Ascending aorta (tissue), 2 donors: ENCODE data around the gene MEIKIN. TPM values are rescaled to one million over a fixed set of nuclear protein-coding genes. Genes with fewer than 3 reads are reported as not detected.
"Not testable (repeated sequence)": the region's sequence is repeated elsewhere in the genome, so short reads cannot be mapped to it uniquely, and the experiment has no call there.

ENCODE experiments used
- DNase-seq, 2 donors: peaks; one replicate each; pipeline ENCODE4 v3.0.0-alpha.2; 2019; ENCODE audit warnings: low spot score in 2 of 2
- H3K27ac ChIP-seq, 2 donors: fragments of 200-600 bp; sonication (generic); one replicate each; pipeline ENCODE4 v1.5.1; 2016 to 2017; ENCODE audit warnings: mild to moderate bottlenecking in 1 of 2
- H3K27me3 ChIP-seq: fragments of 200-600 bp; sonication (generic); one replicate; pipeline ENCODE4 v1.5.1; 2017
- H3K36me3 ChIP-seq, 2 donors: fragments of 200-600 bp; sonication (generic); one replicate each; pipeline ENCODE4 v1.5.1; 2016
- H3K4me1 ChIP-seq, 2 donors: fragments of 200-600 bp; sonication (generic); one replicate each; pipeline ENCODE4 v1.5.1; 2016 to 2017; ENCODE audit warnings: mild to moderate bottlenecking in 1 of 2
- H3K4me3 ChIP-seq, 2 donors: fragments of 200-600 bp; sonication (generic); one replicate each; pipeline ENCODE4 v1.5.1; 2016 to 2017; ENCODE audit warnings: mild to moderate bottlenecking in 1 of 2
- H3K9me3 ChIP-seq, 2 donors: fragments of 200-600 bp; sonication (generic); one replicate each; pipeline ENCODE4 v1.5.1; 2016
- intact Hi-C: fragments of 100-400 bp; cut with DNase I; formaldehyde crosslinking; loops from one replicate; pipeline ENCODE4 v1.15.1; 2023
- total RNA-seq: library from RNA; depleted of rRNA; stranded (reverse); fragments of >200 nt; gene quantifications from one replicate; pipeline ENCODE4 v1.1.0, GENCODE V29; 2016
- TF ChIP-seq, protein P1 (sequence below), 3 experiments: fragments of 200-600 bp in 2 of 3; fragments of 450-650 bp in 1 of 3; sonication (generic) in 2 of 3; IDR thresholded peaks; one replicate each; pipeline ENCODE4 v1.5.1; 2016 to 2019; ENCODE audit warnings: antibody characterized with exemption in 3 of 3, mild to moderate bottlenecking in 1 of 3, moderate library complexity in 1 of 3

MEIKIN gene
- total RNA-seq, 1 donor from 2014 or later = not detected

DNA sequence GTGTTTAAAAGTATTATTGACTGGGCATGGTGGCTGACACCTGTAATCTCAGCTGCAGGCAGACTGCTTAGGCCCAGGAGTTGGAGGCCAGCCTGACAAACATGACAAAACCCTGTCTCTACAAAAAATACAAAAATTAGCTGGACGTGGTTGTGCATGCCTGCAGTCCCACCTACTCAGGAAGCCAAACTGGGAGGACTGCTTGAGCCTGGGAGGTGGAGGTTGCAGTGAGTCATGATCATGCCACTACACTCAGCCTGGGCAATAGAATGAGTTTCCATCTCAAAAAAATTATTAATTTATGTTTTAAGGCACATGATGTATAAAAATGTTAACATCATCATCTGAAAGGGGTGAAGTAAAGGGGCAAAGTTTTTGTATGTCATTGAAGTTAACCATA lies 98.9 kb downstream of the MEIKIN start:
- H3K4me1 ChIP-seq = no peaks in the 10 kb centered on the region
- H3K9me3 ChIP-seq = peaks cover 0 to 28% of the 10 kb centered on the region in 2 donors
- DNase-seq = no peak
- TF ChIP-seq, protein P1, sequence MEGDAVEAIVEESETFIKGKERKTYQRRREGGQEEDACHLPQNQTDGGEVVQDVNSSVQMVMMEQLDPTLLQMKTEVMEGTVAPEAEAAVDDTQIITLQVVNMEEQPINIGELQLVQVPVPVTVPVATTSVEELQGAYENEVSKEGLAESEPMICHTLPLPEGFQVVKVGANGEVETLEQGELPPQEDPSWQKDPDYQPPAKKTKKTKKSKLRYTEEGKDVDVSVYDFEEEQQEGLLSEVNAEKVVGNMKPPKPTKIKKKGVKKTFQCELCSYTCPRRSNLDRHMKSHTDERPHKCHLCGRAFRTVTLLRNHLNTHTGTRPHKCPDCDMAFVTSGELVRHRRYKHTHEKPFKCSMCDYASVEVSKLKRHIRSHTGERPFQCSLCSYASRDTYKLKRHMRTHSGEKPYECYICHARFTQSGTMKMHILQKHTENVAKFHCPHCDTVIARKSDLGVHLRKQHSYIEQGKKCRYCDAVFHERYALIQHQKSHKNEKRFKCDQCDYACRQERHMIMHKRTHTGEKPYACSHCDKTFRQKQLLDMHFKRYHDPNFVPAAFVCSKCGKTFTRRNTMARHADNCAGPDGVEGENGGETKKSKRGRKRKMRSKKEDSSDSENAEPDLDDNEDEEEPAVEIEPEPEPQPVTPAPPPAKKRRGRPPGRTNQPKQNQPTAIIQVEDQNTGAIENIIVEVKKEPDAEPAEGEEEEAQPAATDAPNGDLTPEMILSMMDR (IDR thresholded peaks at IDR 0.05) = no peak
- no peak overlapping the region for H3K27ac ChIP-seq
- H3K36me3 ChIP-seq = no peaks in the 10 kb centered on the region
- no peaks in the 10 kb centered on the region for H3K27me3 ChIP-seq
- intact Hi-C loops = no loop called here
- no peak overlapping the region for H3K4me3 ChIP-seq

DNA sequence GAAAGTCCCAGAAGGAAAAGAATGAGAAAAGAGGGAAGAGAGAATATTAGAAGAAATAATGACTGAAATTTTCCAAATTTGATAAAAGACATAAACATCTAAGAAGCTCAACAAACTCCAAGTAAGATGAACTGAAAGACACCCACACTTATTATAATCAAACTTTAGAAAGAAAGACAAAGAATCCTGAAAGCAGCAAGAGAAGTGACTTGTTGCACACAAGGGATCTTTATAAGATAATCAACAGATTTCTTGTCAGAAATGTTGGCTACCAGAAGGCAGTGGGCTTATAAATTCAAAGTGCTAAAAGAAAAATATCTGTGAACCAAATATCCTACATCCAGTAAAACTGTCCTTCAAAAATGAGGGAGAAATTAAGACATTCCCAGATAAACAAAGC lies 99.6 kb downstream of the MEIKIN start:
- TF ChIP-seq, protein P1 (IDR thresholded peaks at IDR 0.05) = no peak
- no peak for DNase-seq
- Histone ChIP-seq H3K27ac (no peak overlapping the region), H3K36me3 (no peaks in the 10 kb centered on the region), H3K27me3 (no peaks in the 10 kb centered on the region), H3K4me1 (no peaks in the 10 kb centered on the region), H3K9me3 (peaks cover 0 to 28% of the 10 kb centered on the region in 2 donors), H3K4me3 (no peak overlapping the region)
- intact Hi-C loops = no loop called here

DNA sequence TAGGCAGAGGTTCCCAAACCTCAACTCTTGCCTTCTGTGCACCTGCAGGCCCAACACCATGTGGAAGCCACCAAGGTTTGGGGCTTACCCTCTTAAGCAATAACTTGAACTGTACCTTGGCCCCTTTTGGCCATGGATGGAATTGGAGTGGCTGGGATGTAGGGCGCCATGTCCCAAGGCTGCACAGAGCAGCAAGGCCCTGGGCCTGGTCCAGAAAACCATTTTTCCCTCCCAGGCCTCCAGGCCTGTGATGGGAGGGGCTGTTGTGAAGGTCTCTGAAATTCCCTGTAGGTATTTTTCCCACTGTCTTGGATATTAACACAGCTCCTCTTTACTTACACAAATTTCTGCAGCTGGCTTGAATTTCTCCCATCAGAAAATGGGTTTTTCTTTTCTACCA lies 102.5 kb downstream of the MEIKIN start:
- H3K9me3 ChIP-seq = peaks cover 0 to 19% of the 10 kb centered on the region in 2 donors
- intact Hi-C loops, H3K27me3 ChIP-seq, H3K36me3 ChIP-seq, H3K4me1 ChIP-seq, H3K27ac ChIP-seq, H3K4me3 ChIP-seq, DNase-seq: not testable (repeated sequence)

DNA sequence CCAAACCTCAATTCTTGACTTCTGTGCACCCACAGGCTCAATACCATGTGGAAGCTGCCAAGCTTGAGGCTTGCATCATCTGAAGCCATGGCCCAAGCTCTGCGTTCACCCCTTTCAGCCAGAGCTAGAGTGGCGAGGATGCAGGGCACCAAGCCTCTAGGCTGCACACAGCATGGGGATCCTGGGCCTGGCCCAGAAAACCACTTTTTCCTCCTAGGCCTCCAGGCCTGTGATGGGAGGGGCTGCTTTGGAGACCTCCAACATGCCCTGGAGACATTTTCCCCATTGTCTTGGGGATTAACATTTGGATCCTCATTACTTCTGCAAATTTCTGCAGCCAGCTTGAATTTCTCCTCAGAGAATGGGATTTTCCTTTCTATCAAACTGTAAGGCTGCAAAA lies 112.8 kb downstream of the MEIKIN start:
- intact Hi-C loops, DNase-seq, H3K9me3 ChIP-seq, H3K4me3 ChIP-seq, H3K27ac ChIP-seq, H3K27me3 ChIP-seq, H3K36me3 ChIP-seq, H3K4me1 ChIP-seq: not testable (repeated sequence)

DNA sequence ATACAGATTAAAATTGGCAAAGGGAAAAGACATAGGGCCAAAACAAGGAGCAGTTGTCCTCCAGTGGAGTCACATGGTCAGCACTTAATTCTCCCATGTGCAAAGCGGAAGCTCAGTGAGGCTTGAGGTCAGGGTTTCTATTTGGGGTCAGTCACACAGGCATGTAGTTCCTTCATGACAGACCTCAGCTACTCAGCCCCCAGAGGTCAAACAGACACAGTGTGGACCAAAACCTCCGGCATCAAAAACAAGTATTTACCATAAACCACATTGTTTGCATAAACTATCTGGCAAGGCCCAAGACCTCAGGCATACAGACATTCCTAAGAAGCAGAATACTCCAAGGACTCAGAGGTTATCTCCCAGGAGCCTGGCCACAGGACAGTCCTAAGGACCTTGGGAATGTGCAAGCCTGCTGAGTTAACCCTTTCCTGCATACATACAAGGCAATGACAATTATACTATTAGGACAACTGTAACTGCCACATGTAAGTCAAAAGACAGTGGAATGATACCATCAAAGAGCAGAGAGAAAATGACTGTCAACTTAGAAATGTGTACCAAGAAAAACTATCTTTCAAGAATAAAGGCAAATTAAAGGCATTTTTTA lies 120.0 kb downstream of the MEIKIN start:
- Histone ChIP-seq H3K9me3 (peaks cover 4 to 6% of the 10 kb centered on the region in 2 donors), H3K27me3 (no peaks in the 10 kb centered on the region), H3K27ac (no peak overlapping the region), H3K4me3 (no peak overlapping the region), H3K4me1 (no peaks in the 10 kb centered on the region), H3K36me3 (no peaks in the 10 kb centered on the region)
- no peak for DNase-seq
- TF ChIP-seq, protein P1 (IDR thresholded peaks at IDR 0.05) = no peak
- intact Hi-C loops = no loop called here

DNA sequence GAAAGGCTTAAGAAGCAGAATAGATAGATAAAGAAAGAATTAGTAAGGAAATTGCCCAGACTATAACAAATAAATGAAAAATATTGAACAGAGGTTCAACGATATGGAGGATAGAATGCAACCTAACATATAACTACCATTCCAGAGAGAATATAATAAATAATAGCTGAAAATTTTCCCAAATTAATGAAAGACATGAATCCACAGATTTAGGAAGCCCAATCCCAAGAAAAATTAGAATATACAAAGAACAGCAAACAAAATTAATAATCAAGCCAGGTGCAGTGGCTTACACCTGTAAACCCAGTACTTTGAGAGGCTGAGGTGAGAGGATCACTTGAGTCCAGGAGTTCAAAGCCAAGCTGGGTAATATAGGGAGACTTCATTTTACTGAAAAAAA lies 120.8 kb downstream of the MEIKIN start:
- no peak overlapping the region for H3K27ac ChIP-seq
- no peaks in the 10 kb centered on the region for H3K36me3 ChIP-seq
- intact Hi-C loops = no loop called here
- TF ChIP-seq, protein P1 (IDR thresholded peaks at IDR 0.05) = no peak
- H3K27me3 ChIP-seq = no peaks in the 10 kb centered on the region
- no peak overlapping the region for H3K4me3 ChIP-seq
- no peak for DNase-seq
- H3K4me1 ChIP-seq = no peaks in the 10 kb centered on the region
- peaks cover 4 to 6% of the 10 kb centered on the region in 2 donors for H3K9me3 ChIP-seq

DNA sequence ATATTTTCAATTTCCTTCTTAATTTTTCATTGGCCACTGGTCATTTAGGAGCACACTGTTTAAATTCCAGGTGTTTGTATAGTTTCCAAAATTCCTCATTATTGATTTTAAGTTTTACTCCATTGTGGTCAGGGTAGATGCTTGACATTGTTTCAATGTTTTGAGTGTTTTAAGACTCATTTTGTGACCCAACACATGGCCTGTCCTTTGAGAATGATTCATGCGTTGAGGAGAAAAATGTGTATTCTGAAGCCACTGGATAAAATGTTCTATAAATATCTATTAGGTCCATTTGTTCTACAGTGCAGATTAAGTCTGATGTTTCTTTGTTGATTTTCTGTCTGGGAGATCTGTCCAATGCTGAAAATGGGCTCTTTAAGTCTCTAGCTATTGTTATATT lies 124.2 kb downstream of the MEIKIN start:
- H3K27ac ChIP-seq = no peak overlapping the region
- TF ChIP-seq, protein P1 (IDR thresholded peaks at IDR 0.05) = no peak
- no peak for DNase-seq
- peaks cover 4 to 6% of the 10 kb centered on the region in 2 donors for H3K9me3 ChIP-seq
- no peak overlapping the region for H3K4me3 ChIP-seq
- no peaks in the 10 kb centered on the region for H3K27me3 ChIP-seq
- no peaks in the 10 kb centered on the region for H3K4me1 ChIP-seq
- H3K36me3 ChIP-seq = no peaks in the 10 kb centered on the region
- intact Hi-C loops = no loop called here
